ENCODE measurements around the gene AGO3.

AGO3 gene

GRCh38 chr1:35894656-35895055, 36.2 kb upstream of the AGO3 start:
- no peak for TF ChIP-seq CTCF (IDR thresholded peaks at IDR 0.05; ENCODE audit: low read depth, low read length)
- no peak for DNase-seq (ENCODE audit: extremely low read depth, low read depth)

GRCh38 chr1:35899941-35900340, 31.0 kb upstream of the AGO3 start:
- no peak for DNase-seq (ENCODE audit: extremely low read depth, low read depth)
- no peak for TF ChIP-seq CTCF (IDR thresholded peaks at IDR 0.05; ENCODE audit: low read depth, low read length)

GRCh38 chr1:35901235-35901634, 29.7 kb upstream of the AGO3 start:
- no peak for DNase-seq (ENCODE audit: extremely low read depth, low read depth)
- no peak for TF ChIP-seq CTCF (IDR thresholded peaks at IDR 0.05; ENCODE audit: low read depth, low read length)

GRCh38 chr1:35902671-35903070, 28.2 kb upstream of the AGO3 start:
- no peak for DNase-seq (ENCODE audit: extremely low read depth, low read depth)

GRCh38 chr1:35914717-35915116, 16.2 kb upstream of the AGO3 start:
- no peak for DNase-seq (ENCODE audit: extremely low read depth, low read depth)
- TF ChIP-seq CTCF (IDR thresholded peaks at IDR 0.05; ENCODE audit: low read depth, low read length), result no peak

More at GRCh38 chr1:35902671-35903070, 28.2 kb upstream of the AGO3 start:
- TF ChIP-seq CTCF (IDR thresholded peaks at IDR 0.05; ENCODE audit: low read depth, low read length), result no peak

- TF ChIP-seq CTCF (IDR thresholded peaks at IDR 0.05; ENCODE audit: low read depth, low read length), result no peak
- DNase-seq (ENCODE audit: extremely low read depth, low read depth), result no peak
Observed at GRCh38 chr1:35915693-35916092, 15.2 kb upstream of the AGO3 start.

- TF ChIP-seq CTCF (IDR thresholded peaks at IDR 0.05; ENCODE audit: low read depth, low read length), result no peak
- no peak for DNase-seq (ENCODE audit: extremely low read depth, low read depth)
Observed at GRCh38 chr1:35923791-35924221, 7.1 kb upstream of the AGO3 start.
